MM.1S (cell line): ENCODE data around the gene SH3RF3.

Experiments
- EZH2 ChIP-seq: fragments of 300-600 bp; sonication (generic); optimal IDR thresholded peaks from 2 replicates; pipeline ENCODE3; 2017; ENCODE audit warnings: low read depth, mild to moderate bottlenecking, antibody characterized with exemption, low read length, mixed read lengths
- EZH2phosphoT487 ChIP-seq: fragments of 300-600 bp; sonication (generic); IDR thresholded peaks from 2 replicates; pipeline ENCODE4 v1.6.1; 2018; ENCODE audit warnings: antibody characterized with exemption, low read length
- TF ChIP-seq, protein P1 (sequence below): fragments of 300-600 bp; sonication (generic); IDR thresholded peaks from 2 replicates; pipeline ENCODE4 v1.5.1; 2016; ENCODE audit warnings: antibody characterized with exemption, low read length, mixed read lengths

DNA sequence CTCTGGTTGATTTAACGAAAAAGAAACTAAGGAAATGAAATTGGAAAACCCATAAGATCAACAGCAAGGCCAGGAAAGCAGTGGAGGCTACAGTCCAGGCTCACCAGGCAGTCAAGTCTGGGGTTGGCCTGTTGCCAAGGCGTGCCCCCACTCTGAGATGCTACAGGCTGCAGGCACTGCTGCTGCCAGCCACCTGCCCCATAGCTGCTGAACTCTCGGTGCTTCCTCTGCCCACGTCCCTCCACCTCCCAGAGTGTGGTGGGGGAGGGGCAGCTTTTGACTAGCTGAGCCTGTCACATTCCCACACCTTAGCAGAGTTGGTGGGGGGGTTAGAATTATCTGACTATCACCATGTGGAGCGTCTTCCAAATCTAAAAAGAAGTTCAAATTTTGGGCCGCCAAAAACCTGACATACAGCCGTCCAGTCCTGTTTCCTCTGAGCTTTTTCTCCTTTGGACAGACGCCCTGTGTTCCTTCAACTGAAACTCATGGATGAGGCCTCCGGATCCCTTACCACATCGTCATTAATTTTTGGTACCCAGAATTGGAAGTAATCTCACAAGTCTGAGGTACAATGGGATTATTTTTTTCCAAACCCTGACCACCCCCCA lies 3.9 kb upstream of the SH3RF3 start:
- TF ChIP-seq EZH2phosphoT487 (no peak), EZH2 (no peak)
- TF ChIP-seq, protein P1, sequence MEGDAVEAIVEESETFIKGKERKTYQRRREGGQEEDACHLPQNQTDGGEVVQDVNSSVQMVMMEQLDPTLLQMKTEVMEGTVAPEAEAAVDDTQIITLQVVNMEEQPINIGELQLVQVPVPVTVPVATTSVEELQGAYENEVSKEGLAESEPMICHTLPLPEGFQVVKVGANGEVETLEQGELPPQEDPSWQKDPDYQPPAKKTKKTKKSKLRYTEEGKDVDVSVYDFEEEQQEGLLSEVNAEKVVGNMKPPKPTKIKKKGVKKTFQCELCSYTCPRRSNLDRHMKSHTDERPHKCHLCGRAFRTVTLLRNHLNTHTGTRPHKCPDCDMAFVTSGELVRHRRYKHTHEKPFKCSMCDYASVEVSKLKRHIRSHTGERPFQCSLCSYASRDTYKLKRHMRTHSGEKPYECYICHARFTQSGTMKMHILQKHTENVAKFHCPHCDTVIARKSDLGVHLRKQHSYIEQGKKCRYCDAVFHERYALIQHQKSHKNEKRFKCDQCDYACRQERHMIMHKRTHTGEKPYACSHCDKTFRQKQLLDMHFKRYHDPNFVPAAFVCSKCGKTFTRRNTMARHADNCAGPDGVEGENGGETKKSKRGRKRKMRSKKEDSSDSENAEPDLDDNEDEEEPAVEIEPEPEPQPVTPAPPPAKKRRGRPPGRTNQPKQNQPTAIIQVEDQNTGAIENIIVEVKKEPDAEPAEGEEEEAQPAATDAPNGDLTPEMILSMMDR, result no peak
